HG03571 (cell line): ENCODE measurements around the gene PIKFYVE.
A peak's percentile ranks its signal among the peaks of the same experiment; 100 is the strongest.
"Not testable (repeated sequence)": the region's sequence is repeated elsewhere in the genome, so short reads cannot be mapped to it uniquely, and the experiment has no call there.

Experiments
- ATAC-seq: cut with Tn5 transposase; IDR thresholded peaks from one replicate; pipeline ENCODE4 v1.9.1; 2021; ENCODE audit not compliant: unreplicated experiment

The PIKFYVE gene

GRCh38 chr2:208359632-208359986 lies 93.6 kb downstream of the PIKFYVE start:
- ATAC-seq: no peak

DNA sequence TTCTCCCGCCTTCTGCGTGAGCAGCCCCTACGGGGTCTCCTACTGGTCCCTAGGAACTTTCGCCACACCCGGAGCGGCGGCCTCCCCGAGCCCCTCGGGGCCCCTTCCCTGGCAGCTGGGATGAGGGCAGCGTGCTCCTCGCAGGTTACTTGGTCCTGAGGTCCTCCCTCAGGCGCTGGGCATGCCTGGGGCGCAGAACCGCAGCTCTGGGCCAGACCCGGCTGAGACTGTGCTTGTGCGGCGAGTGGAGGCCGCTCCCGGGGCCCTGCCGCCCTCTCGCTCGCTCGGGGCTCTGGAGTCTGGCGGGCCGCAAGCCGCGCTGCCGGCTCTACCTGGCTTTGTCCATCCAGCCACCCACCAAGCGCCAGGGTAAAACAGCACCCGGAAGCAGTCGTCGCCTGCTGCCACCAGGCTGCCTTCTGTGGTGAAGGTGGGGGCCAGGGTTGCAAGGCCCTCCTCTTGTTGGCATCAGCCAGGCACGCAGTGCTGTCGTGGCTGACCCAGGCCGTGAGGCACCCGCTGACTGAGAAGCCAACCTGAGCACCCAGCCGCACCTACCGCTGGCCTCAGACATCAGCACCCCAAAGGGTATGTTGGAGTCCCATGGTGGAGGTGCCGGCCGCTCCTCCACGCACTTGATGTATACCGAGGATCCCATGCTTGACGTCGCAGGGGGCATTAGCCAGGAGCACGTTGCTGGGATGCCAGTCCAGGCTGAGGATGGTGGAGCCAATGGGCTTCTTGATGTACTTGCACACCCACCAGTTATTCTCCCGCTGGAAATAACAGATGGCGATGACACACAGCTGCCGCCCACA lies 94.4 kb downstream of the PIKFYVE start:
- no peak for ATAC-seq

- no peak for ATAC-seq
These were observed 95.0 kb downstream of the PIKFYVE start for GRCh38 chr2:208361077-208361441.

GRCh38 chr2:208363485-208363884 lies 97.4 kb downstream of the PIKFYVE start:
- peak; percentile 49 for ATAC-seq

- peak; percentile 54 for ATAC-seq
These were observed 100.4 kb downstream of the PIKFYVE start for GRCh38 chr2:208366215-208367127.

GRCh38 chr2:208369091-208369490 lies 103.0 kb downstream of the PIKFYVE start:
- no peak for ATAC-seq

DNA sequence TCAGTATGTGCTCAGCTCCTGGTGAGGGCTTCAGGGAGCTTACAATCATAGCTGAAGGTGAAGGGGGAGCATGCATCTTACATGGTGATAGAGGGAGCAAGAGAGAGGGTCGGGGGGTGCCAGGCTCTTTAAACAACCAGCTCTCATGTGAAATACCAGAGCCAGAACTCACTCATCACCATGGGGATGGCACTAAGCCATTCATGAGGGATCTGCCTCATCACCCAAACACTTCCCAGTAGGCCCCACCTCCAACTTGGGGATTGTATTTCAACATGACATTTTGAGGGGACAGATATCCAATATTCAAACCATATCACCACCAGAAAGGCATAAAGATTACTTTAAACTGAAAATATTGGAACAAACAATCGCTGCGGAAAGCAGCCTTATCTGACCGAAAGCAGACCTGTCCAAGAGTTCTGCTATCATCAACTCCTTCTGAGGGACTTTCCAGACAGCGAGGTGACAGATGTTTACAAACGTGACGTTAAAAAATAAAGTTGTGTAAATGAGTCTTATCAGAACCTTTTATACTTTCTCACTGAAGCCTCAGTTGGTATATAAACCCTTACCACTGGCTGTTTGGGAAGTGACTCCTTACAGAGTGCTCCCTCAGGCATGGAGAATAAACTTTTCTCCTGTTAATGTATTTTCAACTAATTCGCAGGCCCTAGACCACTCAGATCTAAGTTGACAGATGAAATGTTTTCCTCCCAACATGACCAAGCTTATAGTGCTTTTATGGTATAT lies 105.0 kb downstream of the PIKFYVE start:
- no peak for ATAC-seq

GRCh38 chr2:208371634-208371935 lies 105.5 kb downstream of the PIKFYVE start:
- no peak for ATAC-seq

DNA sequence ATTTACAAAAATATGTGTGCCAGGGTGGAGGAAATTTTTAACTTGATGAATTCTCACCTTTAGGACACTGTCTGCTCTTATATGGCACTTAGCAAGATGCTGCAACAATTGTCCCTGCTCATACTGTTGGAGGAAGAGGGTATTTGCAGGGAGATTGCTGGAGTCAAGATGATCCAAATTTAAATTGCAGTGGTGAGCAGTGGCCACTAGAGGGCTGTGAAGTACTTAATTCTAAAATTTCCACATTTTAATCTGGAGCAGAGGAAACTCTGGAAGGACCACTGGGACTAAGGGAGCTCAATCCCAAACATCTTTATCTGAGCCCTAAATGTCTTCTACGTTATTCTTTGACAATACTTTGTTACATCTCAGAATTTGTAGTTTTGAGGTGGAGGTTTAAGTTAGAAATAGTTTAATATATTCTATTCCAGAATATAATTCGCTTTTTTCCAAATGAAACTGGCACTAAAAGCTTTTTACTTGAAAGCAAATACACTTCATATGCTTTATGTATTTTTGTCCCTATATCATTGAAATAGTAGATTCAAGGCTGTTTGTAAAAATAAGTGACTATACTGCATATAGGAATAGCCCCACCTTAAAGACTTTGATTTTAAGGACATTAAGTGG lies 107.5 kb downstream of the PIKFYVE start:
- no peak for ATAC-seq

DNA sequence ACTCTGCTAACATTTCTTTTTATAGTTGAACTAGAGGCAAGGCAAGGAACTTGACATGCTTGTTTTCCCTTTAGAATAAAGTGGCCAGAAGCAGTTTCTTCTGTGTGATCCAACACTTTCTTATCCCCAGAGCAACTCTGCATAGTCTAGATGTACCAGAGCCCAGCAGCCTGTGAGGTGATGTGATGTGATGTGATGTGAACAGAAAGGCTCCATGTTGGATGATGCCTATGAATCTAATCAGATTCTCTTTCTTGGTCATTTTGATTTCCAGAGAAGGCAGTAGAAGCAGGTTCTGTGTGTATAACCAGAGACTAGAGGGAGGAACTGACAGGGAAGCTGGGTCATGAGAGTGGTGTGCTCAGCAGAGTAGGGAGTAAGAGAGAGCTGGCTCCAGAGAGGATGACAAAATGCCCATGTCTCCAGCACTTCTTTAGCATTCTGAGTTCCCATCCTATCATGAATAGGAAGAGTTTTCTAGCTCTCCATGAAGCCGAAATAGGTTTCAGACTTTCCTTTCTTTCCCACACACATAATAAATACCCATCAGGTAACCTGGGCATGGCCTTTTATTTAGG lies 109.5 kb downstream of the PIKFYVE start:
- ATAC-seq: no peak

DNA sequence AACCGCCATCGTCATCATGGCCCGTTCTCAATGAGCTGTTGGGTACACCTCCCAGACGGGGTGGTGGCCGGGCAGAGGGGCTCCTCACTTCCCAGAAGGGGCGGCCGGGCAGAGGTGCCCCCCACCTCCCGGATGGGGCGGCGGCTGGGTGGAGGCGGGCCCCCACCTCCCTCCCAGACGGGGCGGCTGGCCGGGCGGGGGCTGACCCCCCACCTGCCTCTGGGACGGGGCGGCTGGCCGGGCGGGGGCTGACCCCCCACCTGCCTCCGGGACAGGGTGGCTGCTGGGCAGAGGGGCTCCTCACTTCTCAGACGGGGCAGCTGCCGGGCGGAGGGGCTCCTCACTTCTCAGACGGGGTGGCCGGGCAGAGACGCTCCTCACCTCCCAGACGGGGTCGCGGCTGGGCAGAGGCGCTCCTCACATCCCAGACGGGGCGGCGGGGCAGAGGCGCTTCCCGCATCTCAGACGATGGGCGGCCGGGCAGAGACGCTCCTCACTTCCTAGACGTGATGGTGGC lies 111.3 kb downstream of the PIKFYVE start:
- not testable (repeated sequence) for ATAC-seq

DNA sequence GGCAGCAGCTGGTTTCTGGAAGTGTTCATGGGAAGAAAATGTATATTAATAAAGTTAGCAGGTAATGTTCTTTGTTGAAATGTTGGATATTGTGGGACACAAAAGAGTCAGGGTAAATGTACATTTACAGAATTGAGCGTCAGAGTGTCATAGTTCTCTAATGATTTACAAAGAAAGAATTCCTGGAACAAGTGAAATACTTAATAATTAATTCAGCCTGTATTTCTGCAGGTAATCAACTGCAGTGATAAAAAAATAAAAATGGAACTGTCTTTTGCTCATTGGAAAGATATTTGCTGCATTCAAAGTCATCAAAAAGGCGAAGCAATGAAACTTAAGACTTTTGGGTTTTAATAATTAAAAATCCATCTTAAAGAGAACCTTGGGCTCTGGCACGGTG lies 113.1 kb downstream of the PIKFYVE start:
- no peak for ATAC-seq

- ATAC-seq: no peak
These were observed 118.6 kb downstream of the PIKFYVE start for GRCh38 chr2:208384637-208385036.

GRCh38 chr2:208386541-208386940 lies 120.5 kb downstream of the PIKFYVE start:
- ATAC-seq: no peak

DNA sequence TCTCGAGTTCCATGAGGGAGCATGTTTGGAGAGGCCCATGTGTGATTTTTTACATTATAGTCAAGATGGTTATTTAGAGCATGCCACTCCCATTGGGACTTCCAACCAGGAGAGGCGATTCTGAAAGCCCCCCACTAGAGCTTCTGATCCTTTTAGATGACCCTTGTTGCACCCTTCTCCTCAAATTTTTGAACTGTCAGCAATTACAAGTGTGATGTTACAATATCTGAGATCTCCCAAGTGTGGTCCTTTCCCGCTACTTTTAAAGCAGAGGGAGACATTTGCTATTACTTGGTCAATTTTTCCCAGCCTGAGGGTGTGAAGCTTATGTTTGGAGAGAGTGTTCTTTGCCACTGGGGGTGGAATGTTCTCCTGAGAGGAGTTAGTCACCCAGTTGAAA lies 123.9 kb downstream of the PIKFYVE start:
- ATAC-seq: no peak

- no peak for ATAC-seq
These were observed 126.2 kb downstream of the PIKFYVE start for GRCh38 chr2:208392300-208392699.

- not testable (repeated sequence) for ATAC-seq
These were observed 130.7 kb downstream of the PIKFYVE start for GRCh38 chr2:208396796-208397195.

- no peak for ATAC-seq
These were observed 133.1 kb downstream of the PIKFYVE start for GRCh38 chr2:208399201-208399600.

DNA sequence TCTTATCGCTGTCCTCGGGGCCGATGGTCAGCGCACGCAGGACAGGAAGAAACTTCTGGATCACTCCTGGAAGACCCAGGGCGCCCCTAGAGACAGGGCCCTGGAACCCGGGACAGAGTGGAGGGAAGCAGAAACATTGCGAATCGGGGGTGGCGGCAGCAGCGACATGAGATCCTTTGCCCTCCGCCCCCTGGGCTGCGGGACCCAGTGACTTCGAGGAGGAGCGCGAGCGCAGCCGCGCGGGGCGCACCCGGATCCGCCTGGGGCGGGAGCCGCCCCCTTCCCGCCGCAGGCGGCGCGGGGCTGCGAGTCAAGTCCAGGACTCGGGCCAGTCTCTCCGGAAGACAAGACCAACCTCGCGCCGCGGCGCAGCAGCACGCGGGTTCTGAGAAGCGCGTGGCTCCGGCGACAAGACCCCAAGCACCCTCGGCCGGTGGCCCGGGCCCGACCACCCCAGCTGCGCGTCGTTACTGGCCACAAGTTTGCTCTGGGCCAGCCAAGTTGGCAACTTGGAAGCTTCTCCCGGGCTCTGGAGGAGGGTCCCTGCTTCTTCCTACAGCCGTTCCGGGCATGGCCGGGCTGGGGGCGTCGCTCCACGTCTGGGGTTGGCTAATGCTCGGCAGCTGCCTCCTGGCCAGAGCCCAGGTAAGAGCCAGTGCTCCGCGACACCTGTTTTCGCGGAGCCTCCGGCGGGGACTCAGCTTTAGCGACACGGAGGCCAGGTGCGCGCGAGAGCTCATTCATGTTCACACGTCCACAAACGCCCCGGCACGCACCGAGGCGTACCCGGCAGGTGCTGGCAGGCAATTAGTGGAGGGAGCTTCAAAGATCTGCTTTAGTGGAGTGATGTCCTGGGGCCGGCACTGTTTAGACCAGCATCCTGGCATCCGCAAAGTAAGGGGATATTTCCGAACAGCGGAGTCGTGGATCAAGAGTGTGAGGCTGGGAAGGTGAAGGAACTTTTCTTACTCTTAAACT lies 140.7 kb downstream of the PIKFYVE start, which contains the start of gene PTH2R:
Gene PTH2R (plus strand): TSS at position 319 of the 978 bp plus-strand sequence. CDS start 252 bp downstream, at position 571.
- ATAC-seq: no peak
